ENCODE data around the gene LIMS4.
"Not testable (repeated sequence)": the region's sequence is repeated elsewhere in the genome, so short reads cannot be mapped to it uniquely, and the experiment has no call there.

DNA sequence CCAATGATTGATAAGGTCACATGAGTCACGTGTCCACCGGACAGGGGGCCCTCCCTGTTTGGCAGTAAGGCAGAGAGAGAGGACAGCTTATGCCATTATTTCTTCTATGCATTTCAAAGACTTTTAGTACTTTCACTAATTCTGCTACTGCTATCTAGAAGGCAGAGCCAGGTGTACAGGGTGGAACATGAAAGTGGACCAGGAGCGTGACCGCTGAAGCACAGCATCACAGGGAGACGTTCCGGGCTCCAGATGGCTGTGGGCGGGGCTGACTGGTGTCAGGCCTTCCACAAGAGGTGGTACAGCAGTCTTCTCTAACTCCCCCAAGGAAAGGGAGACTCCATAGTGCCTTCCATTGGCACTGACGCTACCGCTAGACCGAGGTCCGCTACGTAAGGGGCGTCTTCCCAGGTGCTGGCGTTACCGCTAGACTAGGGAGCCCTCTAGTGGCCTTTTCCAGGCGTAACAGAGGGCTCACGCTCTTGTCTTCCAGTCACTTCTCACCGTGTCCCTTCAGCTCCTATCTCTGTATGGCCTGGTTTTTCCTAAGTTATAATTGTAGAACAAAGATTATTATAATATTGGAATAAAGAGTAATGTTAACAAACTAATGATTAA, 71.5 kb downstream of the LIMS4 start:
- TF ChIP-seq CTCF (IDR thresholded peaks at IDR 0.05; ENCODE audit: low read depth, low read length); POLR2A (IDR thresholded peaks at IDR 0.05; ENCODE audit: extremely low read depth, insufficient read length): not testable (repeated sequence)

All from NB4 (cell line).